ENCODE data around the gene TBC1D16. TPM values are rescaled to one million over a fixed set of nuclear protein-coding genes. Genes with fewer than 3 reads are reported as not detected.

Gene TBC1D16
- total RNA-seq, 1 donor: 68.8 TPM

- no peak overlapping the region for H3K4me2 ChIP-seq (ENCODE audit: insufficient read depth, low read length)
- peaks cover 7% of the 10 kb centered on the region for H3K36me3 ChIP-seq (ENCODE audit: insufficient read depth, low read length)
- peaks cover 7% of the 10 kb centered on the region for H3K79me2 ChIP-seq (ENCODE audit: insufficient read depth, low read length)
- no peaks in the 10 kb centered on the region for H3K9me3 ChIP-seq (ENCODE audit: low read depth, low read length)
- H3K4me3 ChIP-seq (ENCODE audit: insufficient read depth, low read length): no peak overlapping the region
- no peaks in the 10 kb centered on the region for H3K27me3 ChIP-seq (ENCODE audit: insufficient read depth, low read length)
- H2AFZ ChIP-seq (ENCODE audit: low read length): no peak overlapping the region
- no peak overlapping the region for H3K27ac ChIP-seq (ENCODE audit: low read depth, low read length)
- DNase-seq (ENCODE audit: insufficient read length, low spot score, missing footprints): peak; percentile 62
- H4K20me1 ChIP-seq (ENCODE audit: insufficient read depth, low read length): peaks cover 32% of the 10 kb centered on the region
- H3K4me1 ChIP-seq (ENCODE audit: insufficient read depth, low read length): peaks cover 4% of the 10 kb centered on the region
- no peak for TF ChIP-seq CTCF (IDR thresholded peaks at IDR 0.05; ENCODE audit: extremely low read depth, low read depth, low read length)
Observed at GRCh38 chr17:80009391-80010282, 26.0 kb downstream of the TBC1D16 start.

- H2AFZ ChIP-seq (ENCODE audit: low read length): no peak overlapping the region
- no peaks in the 10 kb centered on the region for H3K27me3 ChIP-seq (ENCODE audit: insufficient read depth, low read length)
- DNase-seq (ENCODE audit: insufficient read length, low spot score, missing footprints): no peak
- H3K27ac ChIP-seq (ENCODE audit: low read depth, low read length): no peak overlapping the region
- H3K36me3 ChIP-seq (ENCODE audit: insufficient read depth, low read length): peaks cover 7% of the 10 kb centered on the region
- peaks cover 37% of the 10 kb centered on the region for H4K20me1 ChIP-seq (ENCODE audit: insufficient read depth, low read length)
- H3K4me2 ChIP-seq (ENCODE audit: insufficient read depth, low read length): peak overlapping the region; percentile 40
- H3K79me2 ChIP-seq (ENCODE audit: insufficient read depth, low read length): peaks cover 4% of the 10 kb centered on the region
- H3K4me3 ChIP-seq (ENCODE audit: insufficient read depth, low read length): no peak overlapping the region
- peaks cover 4% of the 10 kb centered on the region for H3K4me1 ChIP-seq (ENCODE audit: insufficient read depth, low read length)
- no peaks in the 10 kb centered on the region for H3K9me3 ChIP-seq (ENCODE audit: low read depth, low read length)
- TF ChIP-seq CTCF (IDR thresholded peaks at IDR 0.05; ENCODE audit: extremely low read depth, low read depth, low read length): no peak
Observed at GRCh38 chr17:80008848-80009247, 26.8 kb downstream of the TBC1D16 start.

- H4K20me1 ChIP-seq (ENCODE audit: insufficient read depth, low read length): peaks cover 37% of the 10 kb centered on the region
- H3K27ac ChIP-seq (ENCODE audit: low read depth, low read length): no peak overlapping the region
- DNase-seq (ENCODE audit: insufficient read length, low spot score, missing footprints): peak; percentile 98
- H3K4me3 ChIP-seq (ENCODE audit: insufficient read depth, low read length): no peak overlapping the region
- H3K9me3 ChIP-seq (ENCODE audit: low read depth, low read length): no peaks in the 10 kb centered on the region
- peak overlapping the region; percentile 40 for H3K4me2 ChIP-seq (ENCODE audit: insufficient read depth, low read length)
- TF ChIP-seq CTCF (IDR thresholded peaks at IDR 0.05; ENCODE audit: extremely low read depth, low read depth, low read length): peak; percentile 91
- peaks cover 7% of the 10 kb centered on the region for H3K36me3 ChIP-seq (ENCODE audit: insufficient read depth, low read length)
- no peak overlapping the region for H2AFZ ChIP-seq (ENCODE audit: low read length)
- peaks cover 4% of the 10 kb centered on the region for H3K4me1 ChIP-seq (ENCODE audit: insufficient read depth, low read length)
- H3K27me3 ChIP-seq (ENCODE audit: insufficient read depth, low read length): no peaks in the 10 kb centered on the region
- no peaks in the 10 kb centered on the region for H3K79me2 ChIP-seq (ENCODE audit: insufficient read depth, low read length)
Observed at GRCh38 chr17:80008383-80008840, 27.3 kb downstream of the TBC1D16 start.

GRCh38 chr17:80007939-80008338 lies 27.7 kb downstream of the TBC1D16 start:
- Histone ChIP-seq H3K27ac (ENCODE audit: low read depth, low read length) (no peak overlapping the region), H3K27me3 (ENCODE audit: insufficient read depth, low read length) (no peaks in the 10 kb centered on the region), H3K4me2 (ENCODE audit: insufficient read depth, low read length) (no peak overlapping the region), H4K20me1 (ENCODE audit: insufficient read depth, low read length) (peaks cover 37% of the 10 kb centered on the region), H3K4me3 (ENCODE audit: insufficient read depth, low read length) (no peak overlapping the region), H3K79me2 (ENCODE audit: insufficient read depth, low read length) (no peaks in the 10 kb centered on the region), H2AFZ (ENCODE audit: low read length) (no peak overlapping the region), H3K4me1 (ENCODE audit: insufficient read depth, low read length) (peaks cover 4% of the 10 kb centered on the region), H3K9me3 (ENCODE audit: low read depth, low read length) (no peaks in the 10 kb centered on the region), H3K36me3 (ENCODE audit: insufficient read depth, low read length) (peaks cover 4% of the 10 kb centered on the region)
- no peak for TF ChIP-seq CTCF (IDR thresholded peaks at IDR 0.05; ENCODE audit: extremely low read depth, low read depth, low read length)
- peak; percentile 71 for DNase-seq (ENCODE audit: insufficient read length, low spot score, missing footprints)
